GM23338 (cell line): ENCODE measurements around the gene CYTH3. TPM values are rescaled to one million over a fixed set of nuclear protein-coding genes. Genes with fewer than 3 reads are reported as not detected.

Experiments used
- ATAC-seq: fragments of 200-7000 bp; cut with Tn5 transposase; 3 replicates; pipeline ENCODE4 v1.9.1; 2020
- DNase-seq: peaks from one replicate; pipeline ENCODE4 v3.0.0-alpha.2; 2015; ENCODE audit warnings: low spot score
- H2AFZ ChIP-seq: fragments of 200-600 bp; sonication (generic); 2 replicates; pipeline ENCODE4 v1.8.0; 2016; ENCODE audit warnings: antibody characterized with exemption, mild to moderate bottlenecking, moderate library complexity
- H3F3A ChIP-seq: fragments of 200-600 bp; sonication (generic); replicated peaks from 2 replicates; pipeline ENCODE4 v1.8.0; 2017; ENCODE audit warnings: antibody characterized with exemption, mixed run types, low read depth
- H3K27ac ChIP-seq: fragments of 200-600 bp; sonication (generic); 2 replicates; pipeline ENCODE4 v1.6.1; 2016; ENCODE audit warnings: low read depth
- H3K27me3 ChIP-seq: fragments of 200-600 bp; sonication (generic); 2 replicates; pipeline ENCODE4 v1.8.0; 2016; ENCODE audit warnings: mild to moderate bottlenecking, mixed run types, moderate library complexity; ENCODE audit not compliant: insufficient read depth
- H3K36me3 ChIP-seq: fragments of 200-600 bp; sonication (generic); 2 replicates; pipeline ENCODE4 v1.8.0; 2016; ENCODE audit warnings: mild to moderate bottlenecking; ENCODE audit not compliant: insufficient read depth
- H3K4me1 ChIP-seq: fragments of 200-600 bp; sonication (generic); 2 replicates; pipeline ENCODE4 v1.8.0; 2016; ENCODE audit warnings: mild to moderate bottlenecking, moderate library complexity; ENCODE audit not compliant: insufficient read depth
- H3K4me2 ChIP-seq: fragments of 200-600 bp; sonication (generic); 2 replicates; pipeline ENCODE4 v1.7.1; 2017; ENCODE audit warnings: mixed run types
- H3K4me3 ChIP-seq: fragments of 200-600 bp; sonication (generic); 2 replicates; pipeline ENCODE4 v1.6.1; 2016; ENCODE audit warnings: mixed run types
- H3K79me2 ChIP-seq: fragments of 200-600 bp; sonication (generic); replicated peaks from 2 replicates; pipeline ENCODE4 v1.8.0; 2017; ENCODE audit warnings: mild to moderate bottlenecking; ENCODE audit not compliant: insufficient read depth
- H3K9me2 ChIP-seq: fragments of 200-600 bp; sonication (generic); 2 replicates; pipeline ENCODE4 v1.8.0; 2017; ENCODE audit not compliant: insufficient read depth
- H4K20me1 ChIP-seq: fragments of 200-600 bp; sonication (generic); replicated peaks from 2 replicates; pipeline ENCODE4 v1.8.0; 2017; ENCODE audit warnings: mild to moderate bottlenecking; ENCODE audit not compliant: insufficient read depth
- H3K27ac Mint-ChIP-seq: 2 replicates; pipeline ENCODE4 v1.8.0; 2020; ENCODE audit warnings: inconsistent platforms, mild to moderate bottlenecking, moderate library complexity, mixed read lengths
- H3K27me3 Mint-ChIP-seq: 3 replicates; pipeline ENCODE4 v1.8.0; 2022; ENCODE audit warnings: low read depth, mild to moderate bottlenecking, moderate library complexity, mixed read lengths, inconsistent platforms; ENCODE audit not compliant: insufficient read depth, poor library complexity
- H3K36me3 Mint-ChIP-seq: 3 replicates; pipeline ENCODE4 v1.8.0; 2021; ENCODE audit warnings: low read depth, mild to moderate bottlenecking, inconsistent platforms, moderate library complexity, mixed read lengths
- H3K4me1 Mint-ChIP-seq: 3 replicates; pipeline ENCODE4 v1.8.0; 2020; ENCODE audit warnings: mild to moderate bottlenecking, inconsistent platforms, mixed read lengths
- H3K4me3 Mint-ChIP-seq: 3 replicates; pipeline ENCODE4 v1.8.0; 2021; ENCODE audit warnings: moderate library complexity, mild to moderate bottlenecking, inconsistent platforms, mixed read lengths
- H3K9me3 Mint-ChIP-seq: 3 replicates; pipeline ENCODE4 v1.8.0; 2020; ENCODE audit warnings: moderate library complexity, mild to moderate bottlenecking, inconsistent platforms, mixed read lengths
- CREB1 ChIP-seq: fragments of 250-450 bp; sonication (Bioruptor Pico); IDR thresholded peaks from 2 replicates; pipeline ENCODE4 v1.5.0; 2020; ENCODE audit warnings: low read depth, mild to moderate bottlenecking, moderate library complexity
- EZH2 ChIP-seq: fragments of 200-600 bp; sonication (generic); IDR thresholded peaks from one replicate; pipeline ENCODE4 v1.8.0; 2017; ENCODE audit warnings: antibody characterized with exemption, mild to moderate bottlenecking, low read depth; ENCODE audit not compliant: unreplicated experiment
- EZH2phosphoT487 ChIP-seq: fragments of 200-600 bp; sonication (generic); IDR thresholded peaks from one replicate; pipeline ENCODE4 v1.8.1; 2018; ENCODE audit warnings: antibody characterized with exemption; ENCODE audit not compliant: unreplicated experiment
- JUNB ChIP-seq: IDR thresholded peaks from one replicate; pipeline ENCODE4 v1.6.1; 2016; ENCODE audit warnings: antibody characterized with exemption; ENCODE audit not compliant: unreplicated experiment
- NANOG ChIP-seq: IDR thresholded peaks from 2 replicates; pipeline ENCODE4 v1.6.1; 2016; ENCODE audit warnings: antibody characterized with exemption, borderline replicate concordance
- POLR2AphosphoS5 ChIP-seq: IDR thresholded peaks from 2 replicates; pipeline ENCODE4 v1.6.1; 2016; ENCODE audit warnings: antibody characterized with exemption, low read depth
- STAT1 ChIP-seq: IDR thresholded peaks from one replicate; pipeline ENCODE4 v1.6.1; 2016; ENCODE audit warnings: antibody characterized with exemption; ENCODE audit not compliant: unreplicated experiment
- ZNF114 ChIP-seq: fragments of 250-450 bp; sonication (Bioruptor Pico); IDR thresholded peaks from 2 replicates; pipeline ENCODE4 v1.5.0; 2020; ENCODE audit warnings: mild to moderate bottlenecking, moderate library complexity
- ZNF331 ChIP-seq: fragments of 250-450 bp; sonication (Bioruptor Pico); IDR thresholded peaks from 2 replicates; pipeline ENCODE4 v1.5.0; 2020; ENCODE audit warnings: low read depth, mild to moderate bottlenecking, moderate library complexity
- polyA plus RNA-seq: library from polyadenylated mRNA; unstranded; fragments of >200 nt; fragmentation: Nextera tagmentation; extraction: Ambion mirVana; gene quantifications from 2 replicates; pipeline ENCODE4 v1.2.1, GENCODE V29; 2016
- total RNA-seq: library from RNA; depleted of rRNA; stranded (reverse); fragments of >200 nt; shearing (Covaris generic); gene quantifications from 2 replicates; pipeline ENCODE4 v1.2.3, GENCODE V29; 2014
- TF ChIP-seq, protein P1 (sequence below): fragments of 250-450 bp; sonication (Bioruptor Pico); IDR thresholded peaks from 2 replicates; pipeline ENCODE4 v1.5.0; 2020; ENCODE audit warnings: mild to moderate bottlenecking, moderate library complexity
- TF ChIP-seq, protein P2 (sequence below): IDR thresholded peaks from one replicate; pipeline ENCODE4 v1.6.1; 2018; ENCODE audit warnings: antibody characterized with exemption; ENCODE audit not compliant: unreplicated experiment
- TF ChIP-seq, protein P3 (sequence below): IDR thresholded peaks from 2 replicates; pipeline ENCODE4 v1.6.1; 2016; ENCODE audit warnings: antibody characterized with exemption
- TF ChIP-seq, protein P4 (sequence below), 2 experiments: fragments of 200-600 bp in 1 of 2; sonication (generic) in 1 of 2; conservative IDR thresholded peaks; 2 replicates each; pipeline versions ENCODE4 v1.5.1 to v1.6.1; 2016 to 2017; ENCODE audit warnings: antibody characterized with exemption in 2 of 2, low read depth in 2 of 2, mild to moderate bottlenecking in 2 of 2, moderate library complexity in 1 of 2

The CYTH3 gene
- total and polyA plus RNA-seq, 2 experiments from 2014 or later, result 4.6 to 15.3 TPM

DNA sequence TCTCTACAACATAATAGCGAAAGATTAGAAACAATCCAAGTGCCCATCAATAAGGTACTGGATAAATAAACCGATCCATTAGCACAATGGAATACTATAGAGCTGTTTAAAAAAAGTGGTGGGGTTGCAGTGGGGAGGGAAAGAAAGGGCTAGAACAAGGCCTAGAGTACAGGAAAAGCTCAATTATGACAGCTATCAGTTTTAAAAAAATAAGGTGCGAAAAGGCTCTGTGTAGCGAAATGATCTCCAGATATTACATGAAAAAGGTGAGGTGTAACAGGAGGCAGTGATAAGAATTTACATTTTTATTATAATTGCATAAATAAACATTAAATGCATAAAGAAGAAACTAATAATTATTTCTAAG, 30.8 kb downstream of the CYTH3 start:
- Histone ChIP-seq H2AFZ (no peak overlapping the region), H3K79me2 (peaks cover 28% of the 10 kb centered on the region), H3K27ac (no peak overlapping the region), H3K4me1 (peaks cover 12% of the 10 kb centered on the region; the same call in 1 of the 2 replicates), H3K9me2 (no peaks in the 10 kb centered on the region), H3F3A (no peaks in the 10 kb centered on the region), H3K4me2 (no peak overlapping the region), H4K20me1 (peaks cover 9% of the 10 kb centered on the region), H3K27me3 (no peaks in the 10 kb centered on the region), H3K4me3 (no peak overlapping the region), H3K36me3 (no peaks in the 10 kb centered on the region)
- no peak for ATAC-seq
- Mint-ChIP-seq H3K27ac (no peak overlapping the region), H3K4me1 (peaks cover 24% of the 10 kb centered on the region), H3K36me3 (no peaks in the 10 kb centered on the region), H3K9me3 (no peaks in the 10 kb centered on the region), H3K4me3 (no peak overlapping the region), H3K27me3 (peaks cover 3% of the 10 kb centered on the region)
- no peak for DNase-seq
- TF ChIP-seq, protein P1, sequence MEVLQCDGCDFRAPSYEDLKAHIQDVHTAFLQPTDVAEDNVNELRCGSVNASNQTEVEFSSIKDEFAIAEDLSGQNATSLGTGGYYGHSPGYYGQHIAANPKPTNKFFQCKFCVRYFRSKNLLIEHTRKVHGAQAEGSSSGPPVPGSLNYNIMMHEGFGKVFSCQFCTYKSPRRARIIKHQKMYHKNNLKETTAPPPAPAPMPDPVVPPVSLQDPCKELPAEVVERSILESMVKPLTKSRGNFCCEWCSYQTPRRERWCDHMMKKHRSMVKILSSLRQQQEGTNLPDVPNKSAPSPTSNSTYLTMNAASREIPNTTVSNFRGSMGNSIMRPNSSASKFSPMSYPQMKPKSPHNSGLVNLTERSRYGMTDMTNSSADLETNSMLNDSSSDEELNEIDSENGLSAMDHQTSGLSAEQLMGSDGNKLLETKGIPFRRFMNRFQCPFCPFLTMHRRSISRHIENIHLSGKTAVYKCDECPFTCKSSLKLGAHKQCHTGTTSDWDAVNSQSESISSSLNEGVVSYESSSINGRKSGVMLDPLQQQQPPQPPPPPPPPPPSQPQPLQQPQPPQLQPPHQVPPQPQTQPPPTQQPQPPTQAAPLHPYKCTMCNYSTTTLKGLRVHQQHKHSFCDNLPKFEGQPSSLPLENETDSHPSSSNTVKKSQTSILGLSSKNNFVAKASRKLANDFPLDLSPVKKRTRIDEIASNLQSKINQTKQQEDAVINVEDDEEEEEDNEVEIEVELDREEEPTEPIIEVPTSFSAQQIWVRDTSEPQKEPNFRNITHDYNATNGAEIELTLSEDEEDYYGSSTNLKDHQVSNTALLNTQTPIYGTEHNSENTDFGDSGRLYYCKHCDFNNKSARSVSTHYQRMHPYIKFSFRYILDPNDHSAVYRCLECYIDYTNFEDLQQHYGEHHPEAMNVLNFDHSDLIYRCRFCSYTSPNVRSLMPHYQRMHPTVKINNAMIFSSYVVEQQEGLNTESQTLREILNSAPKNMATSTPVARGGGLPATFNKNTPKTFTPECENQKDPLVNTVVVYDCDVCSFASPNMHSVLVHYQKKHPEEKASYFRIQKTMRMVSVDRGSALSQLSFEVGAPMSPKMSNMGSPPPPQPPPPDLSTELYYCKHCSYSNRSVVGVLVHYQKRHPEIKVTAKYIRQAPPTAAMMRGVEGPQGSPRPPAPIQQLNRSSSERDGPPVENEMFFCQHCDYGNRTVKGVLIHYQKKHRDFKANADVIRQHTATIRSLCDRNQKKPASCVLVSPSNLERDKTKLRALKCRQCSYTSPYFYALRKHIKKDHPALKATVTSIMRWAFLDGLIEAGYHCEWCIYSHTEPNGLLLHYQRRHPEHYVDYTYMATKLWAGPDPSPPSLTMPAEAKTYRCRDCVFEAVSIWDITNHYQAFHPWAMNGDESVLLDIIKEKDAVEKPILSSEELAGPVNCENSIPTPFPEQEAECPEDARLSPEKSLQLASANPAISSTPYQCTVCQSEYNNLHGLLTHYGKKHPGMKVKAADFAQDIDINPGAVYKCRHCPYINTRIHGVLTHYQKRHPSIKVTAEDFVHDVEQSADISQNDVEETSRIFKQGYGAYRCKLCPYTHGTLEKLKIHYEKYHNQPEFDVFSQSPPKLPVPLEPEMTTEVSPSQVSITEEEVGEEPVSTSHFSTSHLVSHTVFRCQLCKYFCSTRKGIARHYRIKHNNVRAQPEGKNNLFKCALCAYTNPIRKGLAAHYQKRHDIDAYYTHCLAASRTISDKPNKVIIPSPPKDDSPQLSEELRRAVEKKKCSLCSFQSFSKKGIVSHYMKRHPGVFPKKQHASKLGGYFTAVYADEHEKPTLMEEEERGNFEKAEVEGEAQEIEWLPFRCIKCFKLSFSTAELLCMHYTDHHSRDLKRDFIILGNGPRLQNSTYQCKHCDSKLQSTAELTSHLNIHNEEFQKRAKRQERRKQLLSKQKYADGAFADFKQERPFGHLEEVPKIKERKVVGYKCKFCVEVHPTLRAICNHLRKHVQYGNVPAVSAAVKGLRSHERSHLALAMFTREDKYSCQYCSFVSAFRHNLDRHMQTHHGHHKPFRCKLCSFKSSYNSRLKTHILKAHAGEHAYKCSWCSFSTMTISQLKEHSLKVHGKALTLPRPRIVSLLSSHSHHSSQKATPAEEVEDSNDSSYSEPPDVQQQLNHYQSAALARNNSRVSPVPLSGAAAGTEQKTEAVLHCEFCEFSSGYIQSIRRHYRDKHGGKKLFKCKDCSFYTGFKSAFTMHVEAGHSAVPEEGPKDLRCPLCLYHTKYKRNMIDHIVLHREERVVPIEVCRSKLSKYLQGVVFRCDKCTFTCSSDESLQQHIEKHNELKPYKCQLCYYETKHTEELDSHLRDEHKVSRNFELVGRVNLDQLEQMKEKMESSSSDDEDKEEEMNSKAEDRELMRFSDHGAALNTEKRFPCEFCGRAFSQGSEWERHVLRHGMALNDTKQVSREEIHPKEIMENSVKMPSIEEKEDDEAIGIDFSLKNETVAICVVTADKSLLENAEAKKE (CRISPR knock-in tag), result no peak
- TF ChIP-seq ZNF114 (CRISPR knock-in tag) (no peak), NANOG (no peak), STAT1 (no peak), EZH2phosphoT487 (no peak), JUNB (no peak), EZH2 (no peak), POLR2AphosphoS5 (no peak), ZNF331 (CRISPR knock-in tag) (no peak), CREB1 (CRISPR knock-in tag) (no peak)
- TF ChIP-seq, protein P2, sequence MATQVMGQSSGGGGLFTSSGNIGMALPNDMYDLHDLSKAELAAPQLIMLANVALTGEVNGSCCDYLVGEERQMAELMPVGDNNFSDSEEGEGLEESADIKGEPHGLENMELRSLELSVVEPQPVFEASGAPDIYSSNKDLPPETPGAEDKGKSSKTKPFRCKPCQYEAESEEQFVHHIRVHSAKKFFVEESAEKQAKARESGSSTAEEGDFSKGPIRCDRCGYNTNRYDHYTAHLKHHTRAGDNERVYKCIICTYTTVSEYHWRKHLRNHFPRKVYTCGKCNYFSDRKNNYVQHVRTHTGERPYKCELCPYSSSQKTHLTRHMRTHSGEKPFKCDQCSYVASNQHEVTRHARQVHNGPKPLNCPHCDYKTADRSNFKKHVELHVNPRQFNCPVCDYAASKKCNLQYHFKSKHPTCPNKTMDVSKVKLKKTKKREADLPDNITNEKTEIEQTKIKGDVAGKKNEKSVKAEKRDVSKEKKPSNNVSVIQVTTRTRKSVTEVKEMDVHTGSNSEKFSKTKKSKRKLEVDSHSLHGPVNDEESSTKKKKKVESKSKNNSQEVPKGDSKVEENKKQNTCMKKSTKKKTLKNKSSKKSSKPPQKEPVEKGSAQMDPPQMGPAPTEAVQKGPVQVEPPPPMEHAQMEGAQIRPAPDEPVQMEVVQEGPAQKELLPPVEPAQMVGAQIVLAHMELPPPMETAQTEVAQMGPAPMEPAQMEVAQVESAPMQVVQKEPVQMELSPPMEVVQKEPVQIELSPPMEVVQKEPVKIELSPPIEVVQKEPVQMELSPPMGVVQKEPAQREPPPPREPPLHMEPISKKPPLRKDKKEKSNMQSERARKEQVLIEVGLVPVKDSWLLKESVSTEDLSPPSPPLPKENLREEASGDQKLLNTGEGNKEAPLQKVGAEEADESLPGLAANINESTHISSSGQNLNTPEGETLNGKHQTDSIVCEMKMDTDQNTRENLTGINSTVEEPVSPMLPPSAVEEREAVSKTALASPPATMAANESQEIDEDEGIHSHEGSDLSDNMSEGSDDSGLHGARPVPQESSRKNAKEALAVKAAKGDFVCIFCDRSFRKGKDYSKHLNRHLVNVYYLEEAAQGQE, result no peak
- TF ChIP-seq, protein P3, sequence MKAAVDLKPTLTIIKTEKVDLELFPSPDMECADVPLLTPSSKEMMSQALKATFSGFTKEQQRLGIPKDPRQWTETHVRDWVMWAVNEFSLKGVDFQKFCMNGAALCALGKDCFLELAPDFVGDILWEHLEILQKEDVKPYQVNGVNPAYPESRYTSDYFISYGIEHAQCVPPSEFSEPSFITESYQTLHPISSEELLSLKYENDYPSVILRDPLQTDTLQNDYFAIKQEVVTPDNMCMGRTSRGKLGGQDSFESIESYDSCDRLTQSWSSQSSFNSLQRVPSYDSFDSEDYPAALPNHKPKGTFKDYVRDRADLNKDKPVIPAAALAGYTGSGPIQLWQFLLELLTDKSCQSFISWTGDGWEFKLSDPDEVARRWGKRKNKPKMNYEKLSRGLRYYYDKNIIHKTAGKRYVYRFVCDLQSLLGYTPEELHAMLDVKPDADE, result no peak
- TF ChIP-seq, protein P4, sequence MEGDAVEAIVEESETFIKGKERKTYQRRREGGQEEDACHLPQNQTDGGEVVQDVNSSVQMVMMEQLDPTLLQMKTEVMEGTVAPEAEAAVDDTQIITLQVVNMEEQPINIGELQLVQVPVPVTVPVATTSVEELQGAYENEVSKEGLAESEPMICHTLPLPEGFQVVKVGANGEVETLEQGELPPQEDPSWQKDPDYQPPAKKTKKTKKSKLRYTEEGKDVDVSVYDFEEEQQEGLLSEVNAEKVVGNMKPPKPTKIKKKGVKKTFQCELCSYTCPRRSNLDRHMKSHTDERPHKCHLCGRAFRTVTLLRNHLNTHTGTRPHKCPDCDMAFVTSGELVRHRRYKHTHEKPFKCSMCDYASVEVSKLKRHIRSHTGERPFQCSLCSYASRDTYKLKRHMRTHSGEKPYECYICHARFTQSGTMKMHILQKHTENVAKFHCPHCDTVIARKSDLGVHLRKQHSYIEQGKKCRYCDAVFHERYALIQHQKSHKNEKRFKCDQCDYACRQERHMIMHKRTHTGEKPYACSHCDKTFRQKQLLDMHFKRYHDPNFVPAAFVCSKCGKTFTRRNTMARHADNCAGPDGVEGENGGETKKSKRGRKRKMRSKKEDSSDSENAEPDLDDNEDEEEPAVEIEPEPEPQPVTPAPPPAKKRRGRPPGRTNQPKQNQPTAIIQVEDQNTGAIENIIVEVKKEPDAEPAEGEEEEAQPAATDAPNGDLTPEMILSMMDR (conservative IDR thresholded peaks at IDR 0.05; ENCODE audit: low read depth in 2 of 2), result no peak
